ENCODE data around the gene LRSAM1.
"Not testable (repeated sequence)": the region's sequence is repeated elsewhere in the genome, so short reads cannot be mapped to it uniquely, and the experiment has no call there.

The LRSAM1 gene

DNA sequence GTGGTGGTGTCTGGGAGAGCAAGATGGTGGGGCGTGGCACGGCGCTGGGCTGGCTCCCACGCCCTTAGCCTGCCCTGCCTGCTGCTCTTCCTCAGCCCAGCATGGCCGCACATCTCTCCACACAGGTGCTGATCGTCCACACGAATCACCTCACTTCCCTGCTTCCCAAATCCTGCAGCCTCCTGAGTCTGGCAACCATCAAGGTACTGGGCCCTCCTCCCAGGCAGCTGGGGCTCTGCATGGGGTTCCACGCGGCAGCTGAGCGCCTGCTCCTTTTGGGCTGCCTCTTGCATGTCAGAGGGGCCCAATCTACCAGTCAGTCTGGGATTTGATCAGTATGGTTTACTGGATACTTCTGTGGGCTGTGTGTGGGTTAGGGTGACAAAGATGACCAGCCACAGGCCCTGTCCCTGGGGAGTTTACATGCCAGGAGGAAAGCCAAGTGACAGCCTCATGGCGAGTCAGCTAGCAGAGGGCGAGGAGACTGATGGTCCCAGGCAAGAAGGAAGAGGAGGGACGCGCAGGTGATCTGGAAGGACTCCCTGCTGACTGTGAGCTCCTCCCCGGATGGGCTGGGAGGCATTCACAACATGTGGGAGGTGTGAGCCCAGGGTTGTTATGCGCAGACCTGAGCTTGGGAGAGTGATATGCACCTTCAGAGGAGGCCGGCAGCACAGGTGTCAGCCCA is 6.0 kb downstream of the LRSAM1 start:
- DNase-seq (ENCODE audit: low spot score), result no peak

DNA sequence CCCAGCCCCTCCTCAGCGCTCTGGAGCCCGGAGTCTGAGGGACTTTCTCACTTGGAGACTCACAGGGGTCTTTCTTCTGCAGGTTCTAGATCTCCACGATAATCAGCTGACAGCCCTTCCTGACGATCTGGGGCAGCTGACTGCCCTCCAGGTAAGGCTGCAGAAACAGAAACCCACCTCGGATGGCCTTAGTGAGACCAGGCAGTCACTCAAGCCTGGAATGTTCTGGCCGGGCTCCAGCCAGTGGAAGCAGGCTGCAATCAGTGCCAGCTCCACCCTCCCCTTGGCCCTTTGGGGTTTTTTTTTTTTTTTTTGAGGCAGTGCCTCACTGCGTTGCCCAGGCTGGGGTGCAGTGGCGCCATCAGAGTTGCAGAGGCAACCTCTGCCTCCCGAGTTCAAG is 7.6 kb downstream of the LRSAM1 start:
- no peak for DNase-seq (ENCODE audit: low spot score)

DNA sequence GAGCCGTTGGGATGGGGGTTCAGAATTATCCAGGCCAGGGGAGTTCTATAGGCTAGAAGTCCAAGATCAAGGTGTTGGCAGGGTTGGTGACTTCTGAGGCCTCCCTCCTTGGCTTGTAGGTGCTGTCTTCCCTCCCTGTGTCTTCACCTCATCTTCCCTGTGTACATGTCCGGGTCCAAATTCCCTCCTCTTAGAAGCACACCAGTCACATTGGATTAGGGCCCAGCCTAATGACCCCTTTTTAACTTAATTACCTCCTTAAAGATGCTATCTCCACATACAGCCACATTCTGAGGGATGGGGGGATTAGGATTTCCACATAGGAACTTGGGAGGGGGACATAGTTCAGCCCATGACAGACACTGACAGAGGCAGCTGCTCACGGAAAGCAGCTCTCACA is 12.1 kb downstream of the LRSAM1 start:
- DNase-seq (ENCODE audit: low spot score), result no peak

DNA sequence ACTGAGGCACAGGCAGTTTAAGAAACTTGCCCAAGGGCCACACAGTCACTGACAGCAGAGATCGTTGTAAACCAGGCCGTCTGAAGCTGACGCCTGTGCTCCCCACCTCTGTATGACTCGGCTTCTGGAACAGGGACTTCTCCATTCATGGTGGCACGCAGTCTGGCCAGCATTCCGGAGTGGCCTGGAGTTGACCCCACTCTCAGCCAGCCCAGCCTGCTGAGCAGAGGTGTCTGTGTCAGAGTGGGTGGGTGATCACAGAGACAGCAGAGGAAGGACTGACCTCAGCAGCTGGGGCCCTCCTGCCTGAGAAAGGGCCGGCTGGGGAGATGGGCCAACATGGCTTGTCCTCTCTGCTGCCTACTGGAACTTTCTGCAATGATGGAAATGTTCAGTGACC is 12.6 kb downstream of the LRSAM1 start:
- no peak for DNase-seq (ENCODE audit: low spot score)

DNA sequence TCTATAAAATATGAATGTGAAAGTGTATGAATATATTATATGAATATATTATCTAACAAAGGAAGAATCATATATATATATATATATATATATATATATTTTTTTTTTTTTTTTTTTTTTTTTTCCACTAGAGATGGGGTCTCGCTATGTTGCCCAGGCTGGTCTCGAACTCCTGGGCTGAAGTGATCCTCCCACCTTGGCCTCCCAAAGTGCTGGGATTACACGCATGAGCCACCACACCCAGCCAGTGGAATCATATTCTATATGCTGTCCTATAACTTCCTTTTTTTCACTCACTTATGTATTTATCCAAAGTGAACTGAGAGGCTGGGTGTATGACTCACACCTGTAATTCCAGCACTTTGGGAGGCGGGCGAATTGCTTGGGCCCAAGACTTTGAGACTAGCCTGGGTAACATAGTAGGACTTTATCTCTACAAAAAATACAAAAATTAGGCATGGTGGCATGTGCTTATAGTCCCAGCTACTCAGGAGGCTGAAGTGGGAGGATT is 15.2 kb downstream of the LRSAM1 start:
- not testable (repeated sequence) for DNase-seq (ENCODE audit: low spot score)

DNA sequence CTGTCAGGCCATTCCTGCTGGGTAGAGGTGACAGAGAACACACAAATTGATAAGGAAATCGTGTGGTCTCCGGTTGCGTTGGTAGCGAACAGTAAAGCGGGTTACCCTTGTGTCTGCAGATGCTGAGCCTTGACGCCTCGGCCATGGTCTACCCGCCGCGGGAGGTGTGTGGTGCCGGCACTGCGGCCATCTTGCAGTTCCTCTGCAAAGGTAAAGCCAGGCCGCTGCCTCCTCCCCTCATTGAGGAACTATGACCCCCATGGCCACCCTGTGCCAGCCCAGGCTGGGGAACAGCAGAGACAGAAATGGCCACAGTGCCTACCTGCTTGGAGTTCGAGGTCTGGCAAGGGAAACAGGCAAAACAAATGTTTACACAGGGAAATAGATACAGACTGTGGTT is 16.3 kb downstream of the LRSAM1 start:
- no peak for DNase-seq (ENCODE audit: low spot score)

DNA sequence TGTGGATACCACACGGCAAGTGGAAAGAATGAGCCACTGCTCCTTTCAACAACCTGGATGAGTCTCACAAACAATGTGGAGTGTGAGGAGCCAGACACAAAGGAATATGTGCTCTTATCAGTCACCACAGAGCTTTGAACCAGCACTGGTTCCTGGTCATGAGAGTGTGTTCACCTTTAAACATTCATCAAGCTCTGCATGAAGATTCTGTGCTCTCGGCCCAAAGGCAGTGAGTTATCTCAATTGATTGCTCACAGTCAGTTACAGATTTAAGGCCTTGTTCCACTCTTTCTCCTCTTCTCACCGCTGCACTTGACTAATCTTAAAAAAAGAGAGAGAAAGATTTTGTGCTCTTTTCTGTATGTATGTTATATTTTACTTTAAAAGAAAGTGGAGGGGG is 19.4 kb downstream of the LRSAM1 start:
- DNase-seq (ENCODE audit: low spot score), result no peak

DNA sequence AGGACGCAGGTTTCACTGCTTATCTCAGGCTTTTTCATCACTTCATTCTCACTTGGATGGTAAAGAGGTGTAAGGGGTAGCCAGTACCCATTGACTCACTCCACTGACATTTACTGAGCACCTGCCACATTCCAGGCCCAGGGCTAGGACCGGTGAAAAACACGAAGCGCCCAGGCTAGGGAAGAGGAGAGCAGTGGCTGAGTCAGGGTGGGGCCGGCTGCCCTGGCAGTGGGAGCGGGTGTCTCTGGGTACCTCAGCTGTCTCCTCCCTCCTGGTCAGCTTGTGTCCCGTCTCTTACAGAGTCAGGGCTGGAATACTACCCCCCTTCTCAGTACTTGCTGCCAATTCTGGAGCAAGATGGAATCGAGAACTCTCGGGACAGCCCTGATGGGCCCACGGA is 22.2 kb downstream of the LRSAM1 start:
- no peak for DNase-seq (ENCODE audit: low spot score)

DNA sequence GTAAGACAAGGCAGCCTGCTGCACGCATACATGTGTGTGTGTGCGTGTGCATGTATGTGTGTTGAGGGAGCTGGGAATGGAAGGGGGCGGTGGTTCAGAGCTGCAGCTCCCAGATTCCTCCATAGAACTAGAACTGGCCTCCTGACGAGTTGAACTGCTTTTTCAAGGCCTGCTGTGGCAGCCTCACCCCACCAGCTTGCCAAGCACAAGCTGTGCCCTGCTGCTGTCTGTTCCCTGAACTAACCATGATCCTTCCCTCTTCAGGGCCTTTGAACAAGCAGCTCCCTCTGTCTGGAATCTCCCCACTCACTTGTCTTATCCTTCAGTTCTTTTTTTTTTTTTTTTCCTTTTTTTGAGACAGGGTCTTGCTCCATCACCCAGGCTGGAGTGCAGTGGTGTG is 22.6 kb downstream of the LRSAM1 start:
- no peak for DNase-seq (ENCODE audit: low spot score)

DNA sequence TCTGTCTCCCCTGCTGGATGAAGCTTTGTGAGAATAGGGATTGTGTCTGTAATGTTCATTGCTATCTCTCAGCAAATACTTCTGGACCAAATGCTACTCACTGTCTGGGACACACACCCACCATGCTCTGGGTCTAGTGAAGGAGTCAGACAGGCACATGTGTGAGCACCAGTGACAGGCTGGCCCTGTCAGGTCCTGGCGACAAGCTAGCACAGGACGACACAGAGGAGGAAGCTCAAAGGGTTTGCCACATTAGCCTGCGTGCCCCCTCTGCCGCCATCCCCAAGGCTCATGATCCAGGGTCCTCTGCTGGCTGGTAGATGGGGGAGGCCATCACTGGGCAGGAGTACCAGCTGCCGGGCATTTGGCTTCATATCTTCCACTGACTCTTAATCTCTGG is 23.3 kb downstream of the LRSAM1 start:
- DNase-seq (ENCODE audit: low spot score), result no peak

DNA sequence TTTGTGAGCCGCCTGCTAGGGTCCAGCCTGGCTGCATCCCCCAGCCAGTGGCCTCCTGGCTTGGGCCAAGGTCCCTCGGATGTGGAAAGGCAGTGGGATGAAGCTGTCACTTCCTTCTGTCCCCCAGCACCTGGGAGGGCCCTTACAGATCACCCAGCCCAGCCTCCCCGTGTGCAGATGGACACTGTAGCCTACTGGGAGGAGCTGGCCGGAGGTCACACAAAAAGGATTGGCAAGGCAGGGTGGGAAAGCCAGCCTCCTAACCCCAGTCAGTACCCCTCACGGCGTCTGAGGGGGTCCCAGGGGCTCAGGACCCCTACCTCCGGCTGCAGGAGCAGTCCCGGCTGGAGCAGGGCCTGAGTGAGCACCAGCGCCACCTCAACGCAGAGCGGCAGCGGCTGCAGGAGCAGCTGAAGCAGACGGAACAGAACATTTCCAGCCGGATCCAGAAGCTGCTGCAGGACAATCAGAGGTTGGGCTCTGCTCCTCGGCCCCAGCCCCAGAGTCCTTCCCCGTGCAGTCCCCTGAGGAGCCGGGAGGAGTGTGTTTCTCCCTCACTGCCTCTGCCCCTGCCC is 28.3 kb downstream of the LRSAM1 start:
- no peak for DNase-seq (ENCODE audit: low spot score)

DNA sequence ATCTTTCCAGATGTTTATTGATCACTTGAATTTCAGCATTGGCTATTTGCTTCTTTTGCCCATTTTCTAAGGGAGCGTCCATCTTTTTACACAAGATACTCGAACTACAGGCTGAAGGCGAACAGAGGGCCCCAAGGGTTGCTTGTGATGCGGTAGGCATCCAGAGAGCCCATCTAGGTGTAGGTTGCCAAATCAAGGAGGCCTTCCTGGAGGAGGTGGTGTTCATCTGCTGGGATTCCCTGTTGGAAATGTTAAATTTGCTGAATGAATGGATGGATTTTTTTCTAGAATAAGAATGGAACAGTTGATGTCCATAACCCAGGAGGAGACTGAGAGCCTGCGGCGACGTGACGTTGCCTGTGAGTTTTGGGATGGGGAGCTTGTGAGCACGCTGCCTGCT is 31.4 kb downstream of the LRSAM1 start:
- DNase-seq (ENCODE audit: low spot score), result no peak

DNA sequence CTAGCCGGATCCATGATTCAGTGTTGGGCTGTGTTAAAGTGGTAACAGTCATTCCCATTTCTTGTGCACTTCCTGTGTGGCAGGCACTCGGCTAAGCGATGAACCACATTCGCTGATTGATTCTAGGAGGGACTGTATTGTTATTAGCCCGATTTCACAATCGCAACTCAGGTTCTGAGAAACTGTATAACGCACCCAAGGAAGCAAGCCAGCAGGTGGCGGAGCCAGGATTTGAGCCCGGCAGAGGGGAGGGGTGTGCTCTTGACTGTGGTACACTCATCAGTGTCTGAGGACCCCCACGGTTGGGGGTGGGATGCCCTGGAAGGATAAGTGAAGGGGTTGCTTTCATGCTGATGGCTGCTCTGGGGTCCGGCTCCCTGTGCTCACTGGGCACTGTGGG is 34.7 kb downstream of the LRSAM1 start:
- DNase-seq (ENCODE audit: low spot score), result no peak

DNA sequence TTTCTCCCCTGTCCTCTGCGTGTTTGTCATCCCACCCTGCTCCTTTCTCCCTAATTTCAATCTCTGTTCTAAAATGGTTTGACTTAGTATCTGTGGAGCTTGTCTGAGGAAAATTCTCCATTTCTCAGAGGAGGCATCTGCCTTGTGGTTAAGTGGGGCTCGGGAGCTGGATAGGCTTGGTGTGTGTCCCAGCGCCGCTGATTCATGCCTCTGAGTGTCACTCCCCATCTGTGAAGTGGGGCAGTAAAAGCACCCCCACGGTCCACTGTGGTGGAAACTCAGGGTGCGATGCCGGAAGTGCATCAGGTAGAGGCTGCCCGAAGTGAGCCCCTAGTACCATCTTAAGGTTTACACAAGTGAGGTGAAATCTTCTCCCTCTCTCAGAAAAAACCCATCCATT is 37.6 kb downstream of the LRSAM1 start:
- DNase-seq (ENCODE audit: low spot score), result no peak

DNA sequence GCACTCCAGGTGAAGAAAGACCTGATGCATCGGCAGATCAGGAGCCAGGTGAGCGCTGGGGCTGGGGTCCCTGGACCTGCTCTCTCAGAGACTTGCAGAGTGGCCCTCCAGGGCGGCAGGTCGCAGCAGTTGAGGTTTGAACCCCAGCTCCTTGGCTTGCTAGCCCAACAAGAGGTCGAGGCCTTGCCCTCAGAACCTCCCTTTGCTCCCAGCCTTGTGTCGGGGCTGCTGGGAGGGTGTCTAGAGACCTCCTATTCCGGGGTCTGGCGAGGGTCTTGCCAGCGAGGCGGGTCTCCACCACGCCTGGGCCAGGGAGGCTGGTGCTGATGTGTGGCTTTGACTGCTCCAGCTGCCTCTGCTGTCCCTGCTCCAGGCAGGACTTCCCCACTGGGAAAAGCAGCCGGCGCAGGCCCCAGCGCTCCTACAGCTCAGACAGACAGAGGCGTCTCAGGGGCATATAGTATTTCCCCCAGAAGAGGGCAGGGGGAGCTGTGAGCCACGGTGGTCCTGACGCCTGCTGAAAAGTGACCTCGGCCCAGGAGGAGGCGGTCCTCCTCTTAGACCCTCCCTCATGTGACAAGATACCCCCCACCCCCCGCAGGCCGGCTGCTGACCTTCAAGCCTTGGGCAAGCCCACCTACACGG is 38.3 kb downstream of the LRSAM1 start:
- no peak for DNase-seq (ENCODE audit: low spot score)

DNA sequence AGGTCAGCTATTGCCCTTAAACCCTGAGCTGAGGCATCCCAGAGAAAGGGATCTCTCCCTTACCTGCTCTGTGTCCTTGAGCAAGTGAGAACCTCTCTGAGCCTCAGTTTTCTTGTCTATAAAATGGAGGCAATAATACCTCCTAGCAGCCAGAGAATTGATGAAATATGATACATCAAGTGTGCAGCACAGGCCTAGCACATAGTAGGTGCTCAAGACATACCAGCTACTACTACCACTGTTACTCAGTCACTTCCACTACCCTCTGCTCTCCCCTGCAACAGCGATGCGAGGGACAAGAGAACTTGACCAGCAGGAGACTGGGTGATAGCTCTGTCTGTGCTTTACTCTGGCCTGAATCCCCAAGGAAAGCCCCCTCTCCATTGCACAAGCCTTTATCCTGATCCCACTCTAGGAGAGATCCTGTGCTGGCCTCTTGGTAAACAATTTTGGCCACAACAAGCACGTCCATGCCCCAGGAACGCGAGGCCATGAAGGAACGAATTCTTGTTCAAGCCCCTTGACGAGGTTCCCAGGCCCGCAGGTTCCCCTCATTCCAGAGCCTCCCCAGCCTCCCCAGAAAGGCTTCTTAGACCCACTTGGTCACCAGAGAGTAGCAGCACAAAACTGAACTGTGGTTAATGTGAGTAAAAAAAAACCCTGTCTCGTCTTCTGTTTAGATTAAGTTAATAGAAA is 39.4 kb downstream of the LRSAM1 start:
- DNase-seq (ENCODE audit: low spot score), result no peak

DNA sequence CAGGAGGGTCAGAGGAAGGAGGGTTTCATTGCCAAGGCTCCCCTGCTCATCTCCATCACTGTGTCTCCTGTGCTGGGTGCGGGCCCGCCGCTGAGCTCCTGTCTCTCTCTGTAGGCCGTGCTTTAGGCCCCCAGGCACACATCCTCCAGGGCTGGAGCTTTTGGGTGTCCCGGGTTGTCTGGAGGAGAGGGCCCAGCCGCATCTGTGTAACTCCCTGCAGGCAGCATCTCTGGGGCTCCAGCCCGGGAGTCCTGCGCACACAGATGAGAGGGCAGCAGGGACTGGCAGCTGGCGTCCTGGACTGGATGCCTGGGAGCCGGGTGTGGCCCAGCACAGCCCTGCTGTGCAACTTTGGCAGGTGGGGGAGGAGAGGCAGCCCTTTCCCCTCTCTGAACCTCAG is 40.2 kb downstream of the LRSAM1 start:
- DNase-seq (ENCODE audit: low spot score), result no peak

DNA sequence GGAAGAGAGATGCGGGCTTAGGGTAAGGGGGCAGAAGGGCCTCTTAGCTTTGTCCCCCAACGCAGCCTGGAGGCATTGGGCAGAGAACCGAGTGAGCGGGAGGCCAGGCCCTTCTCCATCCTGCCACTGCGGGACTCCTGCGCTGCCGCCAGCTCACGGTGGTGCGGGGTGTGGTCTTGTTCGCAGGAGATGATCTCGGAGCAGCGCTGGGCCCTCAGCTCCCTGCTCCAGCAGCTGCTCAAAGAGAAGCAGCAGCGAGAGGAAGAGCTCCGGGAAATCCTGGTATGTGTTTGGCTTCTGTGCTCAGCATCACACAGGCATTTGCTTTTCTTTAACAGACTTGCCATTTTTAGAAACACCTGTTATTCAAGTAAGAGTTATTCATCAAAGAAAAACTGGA is 41.3 kb downstream of the LRSAM1 start:
- DNase-seq (ENCODE audit: low spot score), result no peak

DNA sequence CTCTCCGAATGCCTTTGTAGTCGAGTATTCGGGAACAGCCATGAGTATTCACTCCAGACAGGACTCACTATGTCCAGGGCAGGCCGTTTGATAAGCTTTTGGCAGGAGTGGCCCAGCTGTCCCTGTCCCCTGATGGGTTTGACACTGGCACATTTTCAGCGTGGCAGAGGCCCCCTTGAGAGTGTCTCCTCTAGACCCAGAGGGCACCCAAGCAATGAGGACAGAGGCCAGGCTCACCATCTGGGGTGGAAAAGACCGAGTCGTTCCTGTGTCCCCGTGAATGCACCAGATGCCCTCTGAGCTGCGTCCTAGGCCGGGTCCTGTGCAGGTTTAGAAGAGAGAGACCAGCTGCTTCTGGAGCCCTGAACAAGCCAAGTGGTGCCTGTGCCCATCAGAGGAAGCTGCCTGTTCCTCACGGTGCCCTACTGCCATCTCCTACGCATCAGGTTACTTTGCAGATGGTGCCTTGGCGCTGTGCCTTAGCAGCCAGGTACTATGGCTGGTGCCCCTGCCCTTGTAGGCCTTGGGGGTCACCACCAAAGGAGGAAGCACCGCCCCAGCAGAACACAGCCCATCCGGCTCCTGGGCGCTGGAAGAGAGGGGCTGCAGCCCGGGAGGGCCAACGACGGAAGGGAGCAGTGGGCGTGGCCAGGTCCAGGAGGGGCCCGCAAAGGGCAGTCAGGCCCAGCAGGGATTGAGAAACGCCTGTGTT is 42.4 kb downstream of the LRSAM1 start:
- DNase-seq (ENCODE audit: low spot score), result no peak

DNA sequence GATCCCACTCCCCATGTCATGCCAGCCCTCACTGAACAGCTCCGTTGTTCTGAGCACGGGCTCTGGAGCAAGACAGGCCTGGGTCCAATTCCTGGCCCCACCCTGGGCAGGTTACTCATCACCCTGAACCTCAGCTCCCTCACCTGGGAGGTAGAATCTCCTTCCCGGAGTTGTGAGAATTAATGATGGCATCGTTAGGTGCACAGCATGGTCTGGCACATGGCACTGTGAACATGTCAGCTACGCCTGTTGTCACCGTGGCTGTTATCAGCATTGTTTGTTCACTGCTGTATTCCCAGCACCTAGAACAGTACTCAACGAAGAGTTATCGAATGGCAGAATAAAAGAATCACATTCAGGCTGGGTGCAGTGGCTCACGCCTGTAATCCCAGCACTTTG is 43.0 kb downstream of the LRSAM1 start:
- DNase-seq (ENCODE audit: low spot score), result no peak

DNA sequence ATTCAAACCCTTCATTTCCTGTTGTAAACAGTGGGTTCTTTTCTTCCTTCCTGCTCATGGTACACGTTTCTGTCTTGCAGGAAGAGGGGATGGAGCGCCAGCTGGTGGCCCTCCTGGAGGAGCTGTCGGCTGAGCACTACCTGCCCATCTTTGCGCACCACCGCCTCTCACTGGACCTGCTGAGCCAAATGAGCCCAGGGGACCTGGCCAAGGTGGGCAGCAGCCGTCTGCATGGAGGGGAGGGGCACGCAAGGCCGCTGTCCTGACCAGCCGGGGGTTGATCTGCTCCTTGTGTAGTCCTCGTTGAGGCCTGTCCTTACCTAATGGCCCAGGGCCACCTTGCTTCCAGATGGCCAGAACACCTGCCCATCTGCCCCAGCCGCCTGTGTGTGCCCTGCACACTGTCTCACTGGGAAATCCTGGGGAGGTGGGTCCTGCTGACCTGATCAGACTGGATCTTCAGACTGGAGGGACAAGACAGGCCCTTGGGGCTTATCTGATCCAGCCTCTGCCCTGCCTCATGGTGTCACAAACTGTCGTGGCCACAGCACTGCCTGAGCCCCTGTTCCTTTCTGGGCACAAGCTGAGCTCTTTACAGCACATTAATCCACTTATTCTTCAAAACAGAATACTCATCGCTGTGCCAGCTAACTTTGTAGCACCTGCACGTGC is 44.7 kb downstream of the LRSAM1 start:
- DNase-seq (ENCODE audit: low spot score), result no peak

DNA sequence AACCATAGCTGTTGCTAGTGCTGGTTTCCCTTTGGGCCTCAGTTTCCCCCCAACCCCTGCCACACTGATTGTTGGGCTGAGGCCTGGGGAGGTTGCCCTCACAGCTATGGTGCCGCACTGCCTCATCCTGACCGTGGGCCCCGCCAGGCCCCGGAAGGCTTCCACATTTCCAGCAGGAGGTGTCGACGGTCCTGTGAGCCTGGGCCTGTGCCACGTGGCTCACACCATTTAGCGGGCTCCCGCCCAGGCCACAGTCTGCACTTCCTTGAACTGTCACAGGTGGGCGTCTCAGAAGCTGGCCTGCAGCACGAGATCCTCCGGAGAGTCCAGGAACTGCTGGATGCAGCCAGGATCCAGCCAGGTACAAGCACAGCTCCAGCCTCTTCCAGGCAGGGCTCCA is 45.7 kb downstream of the LRSAM1 start:
- DNase-seq (ENCODE audit: low spot score), result no peak

All from RKO (cell line).